SK-N-SH treated with all-trans-retinoic acid at 6 μM for 48 hours (cell line): ENCODE measurements around the gene TMEM208.

Experiments used
- CREB5 ChIP-seq: fragments of 250-450 bp; sonication (Bioruptor Pico); IDR thresholded peaks from 2 replicates; pipeline ENCODE4 v1.5.1; 2020; ENCODE audit warnings: low read depth, mild to moderate bottlenecking, moderate library complexity
- CSDC2 ChIP-seq: fragments of 250-450 bp; sonication (Bioruptor Pico); IDR thresholded peaks from 2 replicates; pipeline ENCODE4 v1.5.0; 2020; ENCODE audit warnings: mild to moderate bottlenecking, moderate library complexity
- CSRNP3 ChIP-seq: fragments of 250-450 bp; sonication (Bioruptor Pico); IDR thresholded peaks from 2 replicates; pipeline ENCODE4 v1.5.1; 2021; ENCODE audit warnings: mild to moderate bottlenecking, moderate library complexity
- OSR1 ChIP-seq: fragments of 250-450 bp; sonication (Bioruptor Pico); IDR thresholded peaks from 2 replicates; pipeline ENCODE4 v1.8.0; 2022; ENCODE audit warnings: moderate library complexity, mild to moderate bottlenecking, inconsistent platforms
- POU6F1 ChIP-seq: fragments of 250-450 bp; sonication (Bioruptor Pico); IDR thresholded peaks from 2 replicates; pipeline ENCODE4 v1.8.0; 2021; ENCODE audit warnings: low read depth, mild to moderate bottlenecking, moderate library complexity, borderline replicate concordance
- ZC3H10 ChIP-seq: fragments of 250-450 bp; sonication (Bioruptor Pico); IDR thresholded peaks from 2 replicates; pipeline ENCODE4 v1.5.1; 2021; ENCODE audit warnings: mild to moderate bottlenecking, moderate library complexity
- ZFP3 ChIP-seq: fragments of 250-450 bp; sonication (Bioruptor Pico); IDR thresholded peaks from 2 replicates; pipeline ENCODE4 v1.5.0; 2020; ENCODE audit warnings: mild to moderate bottlenecking, moderate library complexity
- ZFP30 ChIP-seq: fragments of 450-650 bp; formaldehyde crosslinking; IDR thresholded peaks from 2 replicates; pipeline ENCODE4 v1.5.0; 2022; ENCODE audit warnings: mild to moderate bottlenecking, moderate library complexity
- ZNF70 ChIP-seq: fragments of 450-650 bp; formaldehyde crosslinking; IDR thresholded peaks from 2 replicates; pipeline ENCODE4 v1.5.0; 2020; ENCODE audit warnings: mild to moderate bottlenecking, moderate library complexity
- TF ChIP-seq, protein P1 (sequence below): fragments of 250-450 bp; sonication (Bioruptor Pico); IDR thresholded peaks from 2 replicates; pipeline ENCODE4 v1.8.0; 2020; ENCODE audit warnings: mild to moderate bottlenecking, moderate library complexity, borderline replicate concordance

DNA sequence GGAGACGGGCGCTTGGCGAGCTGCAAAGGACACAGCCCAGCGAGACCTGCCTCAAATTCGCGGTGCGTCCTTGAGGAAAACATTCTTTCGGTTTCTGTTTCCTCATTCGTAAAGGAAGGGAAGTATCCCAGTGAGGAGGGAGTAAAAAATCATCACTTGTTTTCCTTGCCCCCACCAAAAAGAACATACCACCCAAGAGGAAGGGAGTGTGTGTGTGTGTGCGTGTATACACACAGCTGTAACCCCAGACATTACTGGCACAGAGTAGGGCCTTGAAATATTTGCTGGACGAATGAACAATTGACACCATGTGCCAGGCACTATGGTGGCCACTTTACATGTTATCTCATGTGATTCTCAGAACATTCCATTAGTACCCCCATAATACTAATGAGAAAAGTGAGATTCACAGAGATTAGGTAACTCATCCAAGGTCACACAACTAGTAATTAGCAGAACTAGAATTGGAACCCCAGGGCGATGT, 41.2 kb upstream of the TMEM208 start:
- TF ChIP-seq ZFP3 (no peak), POU6F1 (CRISPR knock-in tag) (no peak), ZFP30 (CRISPR knock-in tag) (no peak), CREB5 (CRISPR knock-in tag) (no peak), CSDC2 (CRISPR knock-in tag) (no peak), ZC3H10 (no peak), CSRNP3 (CRISPR knock-in tag) (no peak), OSR1 (CRISPR knock-in tag) (no peak), ZNF70 (no peak)
- TF ChIP-seq, protein P1, sequence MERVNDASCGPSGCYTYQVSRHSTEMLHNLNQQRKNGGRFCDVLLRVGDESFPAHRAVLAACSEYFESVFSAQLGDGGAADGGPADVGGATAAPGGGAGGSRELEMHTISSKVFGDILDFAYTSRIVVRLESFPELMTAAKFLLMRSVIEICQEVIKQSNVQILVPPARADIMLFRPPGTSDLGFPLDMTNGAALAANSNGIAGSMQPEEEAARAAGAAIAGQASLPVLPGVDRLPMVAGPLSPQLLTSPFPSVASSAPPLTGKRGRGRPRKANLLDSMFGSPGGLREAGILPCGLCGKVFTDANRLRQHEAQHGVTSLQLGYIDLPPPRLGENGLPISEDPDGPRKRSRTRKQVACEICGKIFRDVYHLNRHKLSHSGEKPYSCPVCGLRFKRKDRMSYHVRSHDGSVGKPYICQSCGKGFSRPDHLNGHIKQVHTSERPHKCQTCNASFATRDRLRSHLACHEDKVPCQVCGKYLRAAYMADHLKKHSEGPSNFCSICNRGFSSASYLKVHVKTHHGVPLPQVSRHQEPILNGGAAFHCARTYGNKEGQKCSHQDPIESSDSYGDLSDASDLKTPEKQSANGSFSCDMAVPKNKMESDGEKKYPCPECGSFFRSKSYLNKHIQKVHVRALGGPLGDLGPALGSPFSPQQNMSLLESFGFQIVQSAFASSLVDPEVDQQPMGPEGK, result no peak
